Tibial nerve (tissue), 4 donors: ENCODE results near the gene CD8A. TPM values are rescaled to one million over a fixed set of nuclear protein-coding genes. Genes with fewer than 3 reads are reported as not detected.

Experiments used
- DNase-seq, 2 donors: peaks; one replicate each; pipeline ENCODE4 v3.0.0-alpha.2; 2019; ENCODE audit warnings: low spot score in 2 of 2
- H3K27ac ChIP-seq, 4 donors: fragments of 200-600 bp; sonication (generic) in 3 of 4; one replicate each; pipeline ENCODE4 v1.5.1; 2017 to 2019; ENCODE audit warnings: mild to moderate bottlenecking in 1 of 4
- H3K27me3 ChIP-seq, 2 donors: fragments of 200-600 bp; sonication (generic) in 1 of 2; one replicate each; pipeline versions ENCODE4 v1.5.1 to v1.6.0; 2017 to 2019
- H3K36me3 ChIP-seq, 3 donors: fragments of 200-600 bp; sonication (generic); one replicate each; pipeline ENCODE4 v1.5.1; 2018 to 2019
- H3K4me1 ChIP-seq, 4 donors: fragments of 200-600 bp; sonication (generic) in 3 of 4; one replicate each; pipeline ENCODE4 v1.5.1; 2017 to 2019
- H3K4me3 ChIP-seq, 4 donors: fragments of 200-600 bp; sonication (generic) in 3 of 4; one replicate each; pipeline ENCODE4 v1.5.1; 2017 to 2019; ENCODE audit warnings: mild to moderate bottlenecking in 1 of 4, moderate library complexity in 1 of 4
- H3K9me3 ChIP-seq, 4 donors: fragments of 200-600 bp; sonication (generic) in 3 of 4; one replicate each; pipeline ENCODE4 v1.5.1; 2017 to 2019
- CTCF ChIP-seq, 5 experiments: fragments of 200-600 bp in 3 of 5; fragments of 450-650 bp in 2 of 5; sonication (generic) in 3 of 5; IDR thresholded peaks; one replicate each; pipeline ENCODE4 v1.5.1; 2016 to 2019; ENCODE audit warnings: antibody characterized with exemption in 5 of 5, mild to moderate bottlenecking in 3 of 5, moderate library complexity in 2 of 5
- EP300 ChIP-seq, 2 donors: sonication (generic); formaldehyde crosslinking; IDR thresholded peaks; one replicate each; pipeline ENCODE4 v1.6.1; 2017; ENCODE audit warnings: antibody characterized with exemption in 2 of 2, mild to moderate bottlenecking in 1 of 2
- POLR2A ChIP-seq, 2 donors: fragments of 450-650 bp; IDR thresholded peaks; one replicate each; pipeline ENCODE4 v1.6.1; 2017; ENCODE audit warnings: antibody characterized with exemption in 2 of 2, mild to moderate bottlenecking in 2 of 2, moderate library complexity in 2 of 2
- WGBS, 2 donors: methylation state at CpG; one replicate each; pipeline ENCODE4 v1.1.5; 2018; 5-methylcytosine and 5-hydroxymethylcytosine counted together
- total RNA-seq, 4 donors: library from RNA; depleted of rRNA; stranded (reverse); fragments of >200 nt; gene quantifications; one replicate each; pipeline ENCODE4 v1.1.0, GENCODE V29; 2016

Gene CD8A
- total RNA-seq, 4 donors from 2014 or later = 0.63 to 1.8 (median 1.1) TPM; not detected in 1

DNA sequence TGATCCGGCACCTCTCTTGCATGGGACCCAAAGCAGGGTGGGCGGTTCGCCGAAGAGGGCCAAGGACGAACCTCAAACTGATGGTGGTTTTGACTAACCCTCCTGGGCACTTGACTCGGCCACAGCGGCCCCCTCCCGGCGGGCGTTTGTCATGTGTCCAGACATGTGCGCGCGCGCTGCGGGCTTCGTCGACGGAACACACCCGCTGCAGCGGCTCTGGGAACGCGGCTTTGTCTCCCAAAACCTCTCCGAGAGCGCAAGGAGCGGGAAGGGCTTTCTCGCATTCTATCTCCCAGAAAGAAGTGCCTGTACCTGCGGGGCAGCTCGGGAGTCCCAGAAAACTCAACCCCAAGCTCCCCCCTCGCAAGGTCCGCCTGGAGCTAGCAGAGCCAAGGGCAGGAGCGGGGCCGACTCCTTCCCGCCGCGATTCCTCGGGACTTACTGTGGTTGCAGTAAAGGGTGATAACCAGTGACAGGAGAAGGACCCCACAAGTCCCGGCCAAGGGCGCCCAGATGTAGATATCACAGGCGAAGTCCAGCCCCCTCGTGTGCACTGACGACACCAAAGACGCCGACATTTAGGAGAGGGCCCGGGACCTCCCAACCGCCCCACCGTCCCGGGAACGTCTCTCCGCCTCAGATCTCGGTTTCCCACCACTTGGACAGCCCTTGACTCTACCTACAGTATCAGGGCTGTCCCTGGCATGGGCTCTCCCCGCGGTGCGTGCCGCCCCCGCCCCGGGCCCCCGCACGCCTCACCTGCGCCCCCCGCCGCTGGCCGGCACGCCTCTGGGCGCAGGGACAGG lies 1.6 kb downstream of the CD8A start:
- peaks cover 0 to 54% of the 10 kb centered on the region in 2 donors for H3K27me3 ChIP-seq
- no peak for TF ChIP-seq POLR2A (IDR thresholded peaks at IDR 0.05)
- no peak for TF ChIP-seq CTCF (IDR thresholded peaks at IDR 0.05)
- WGBS, 2 donors = 5 to 6% methylated on average over 43 to 44 of the region's 64 CpGs
- H3K4me1 ChIP-seq = peaks cover 0 to 43% (median 23%) of the 10 kb centered on the region in 4 donors
- H3K36me3 ChIP-seq = no peaks in the 10 kb centered on the region
- H3K27ac ChIP-seq = peak overlapping the region in 1 of 4 donors; percentile 63
- peak overlapping the region in 2 of 4 donors; percentile 27 to 35 for H3K4me3 ChIP-seq
- no peaks in the 10 kb centered on the region for H3K9me3 ChIP-seq
- no peak for DNase-seq

DNA sequence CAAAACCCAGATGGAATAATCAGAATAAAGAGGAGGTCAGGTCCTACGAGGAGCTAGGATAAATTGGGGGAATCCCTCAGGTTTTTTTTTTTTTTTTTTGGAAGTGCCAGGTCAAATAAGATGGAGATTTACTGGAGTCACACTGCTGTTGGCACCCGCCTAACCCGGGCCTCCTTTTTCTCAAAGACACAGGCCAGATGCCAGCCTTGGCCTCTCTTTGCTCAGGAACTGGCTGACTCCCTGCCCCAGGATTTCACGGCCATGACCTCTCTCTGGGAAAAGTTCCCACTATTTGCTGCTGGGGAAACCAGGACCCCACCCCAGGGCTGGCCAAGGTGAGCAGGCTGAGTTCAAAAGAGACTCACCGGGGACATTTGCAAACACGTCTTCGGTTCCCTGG lies 2.5 kb downstream of the CD8A start:
- Histone ChIP-seq H3K27ac (no peak overlapping the region), H3K36me3 (no peaks in the 10 kb centered on the region), H3K9me3 (no peaks in the 10 kb centered on the region), H3K4me3 (no peak overlapping the region), H3K4me1 (peaks cover 0 to 43% (median 23%) of the 10 kb centered on the region in 4 donors), H3K27me3 (peaks cover 0 to 45% of the 10 kb centered on the region in 2 donors)
- 32 to 36% methylated on average over 7 of the region's 7 CpGs for WGBS, 2 donors
- no peak for DNase-seq
- TF ChIP-seq POLR2A (IDR thresholded peaks at IDR 0.05) (no peak), CTCF (IDR thresholded peaks at IDR 0.05) (no peak), EP300 (IDR thresholded peaks at IDR 0.05) (no peak)

- Histone ChIP-seq H3K9me3 (no peaks in the 10 kb centered on the region), H3K4me1 (peaks cover 0 to 43% (median 23%) of the 10 kb centered on the region in 4 donors), H3K36me3 (no peaks in the 10 kb centered on the region), H3K27me3 (peaks cover 0 to 41% of the 10 kb centered on the region in 2 donors), H3K27ac (no peak overlapping the region), H3K4me3 (no peak overlapping the region)
- no peak for TF ChIP-seq EP300 (IDR thresholded peaks at IDR 0.05)
- no peak for TF ChIP-seq POLR2A (IDR thresholded peaks at IDR 0.05)
- TF ChIP-seq CTCF (IDR thresholded peaks at IDR 0.05) = no peak
- 2 to 3% methylated on average over 2 of the region's 2 CpGs for WGBS, 2 donors
- peak in 1 of 2 donors; percentile 48 for DNase-seq
Observed at GRCh38 chr2:86787736-86788135, 3.0 kb downstream of the CD8A start.

GRCh38 chr2:86786001-86786536 lies 4.6 kb downstream of the CD8A start:
- Histone ChIP-seq H3K27ac (no peak overlapping the region), H3K36me3 (no peaks in the 10 kb centered on the region), H3K9me3 (no peaks in the 10 kb centered on the region), H3K27me3 (peaks cover 0 to 24% of the 10 kb centered on the region in 2 donors), H3K4me3 (no peak overlapping the region), H3K4me1 (peaks cover 0 to 34% (median 17%) of the 10 kb centered on the region in 4 donors)
- no peak for TF ChIP-seq EP300 (IDR thresholded peaks at IDR 0.05)
- TF ChIP-seq CTCF (IDR thresholded peaks at IDR 0.05) = no peak
- no peak for TF ChIP-seq POLR2A (IDR thresholded peaks at IDR 0.05)
- no peak for DNase-seq
- WGBS, 2 donors = 55 to 59% methylated on average over 10 of the region's 10 CpGs

- TF ChIP-seq EP300 (IDR thresholded peaks at IDR 0.05) = no peak
- no peak for TF ChIP-seq POLR2A (IDR thresholded peaks at IDR 0.05)
- TF ChIP-seq CTCF (IDR thresholded peaks at IDR 0.05) = no peak
- H3K4me3 ChIP-seq = no peak overlapping the region
- DNase-seq = no peak
- H3K36me3 ChIP-seq = no peaks in the 10 kb centered on the region
- H3K27me3 ChIP-seq = peaks cover 0 to 18% of the 10 kb centered on the region in 2 donors
- no peaks in the 10 kb centered on the region for H3K9me3 ChIP-seq
- no peak overlapping the region for H3K27ac ChIP-seq
- 85 to 93% methylated on average over 9 of the region's 9 CpGs for WGBS, 2 donors
- peaks cover 0 to 28% (median 12%) of the 10 kb centered on the region in 4 donors for H3K4me1 ChIP-seq
Observed at GRCh38 chr2:86785456-86785855, 5.3 kb downstream of the CD8A start.
